OCI-M1 (cell line): ENCODE results near the gene ZNF385B.
A peak's percentile ranks its signal among the peaks of the same experiment; 100 is the strongest.
"Not testable (repeated sequence)": the region's sequence is repeated elsewhere in the genome, so short reads cannot be mapped to it uniquely, and the experiment has no call there.

Experiments used
- DNase-seq: peaks from one replicate; lab custom pipeline; 2025; lab: John Stamatoyannopoulos, UW

ZNF385B gene

GRCh38 chr2:179629776-179630175, 231.6 kb downstream of the ZNF385B start:
- not testable (repeated sequence) for DNase-seq

DNA sequence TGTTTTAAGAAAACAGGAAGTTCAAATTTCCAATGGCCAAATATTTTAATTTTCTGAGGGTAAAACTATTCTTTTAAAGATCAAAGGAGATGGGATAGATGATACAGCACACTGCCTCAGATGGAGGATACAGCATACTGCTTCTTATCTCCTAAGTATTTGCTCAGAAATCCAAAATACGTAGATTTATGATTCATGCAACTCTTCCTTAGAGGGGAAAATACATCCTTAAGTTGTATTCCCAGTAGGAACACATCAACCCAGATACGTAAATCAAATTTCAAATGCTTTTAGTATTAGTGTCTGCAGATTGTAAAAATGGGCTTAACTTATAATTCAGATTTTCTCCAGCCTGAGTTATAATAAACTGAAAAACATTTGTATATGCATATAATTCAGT, 235.2 kb downstream of the ZNF385B start:
- DNase-seq, result no peak

GRCh38 chr2:179622635-179623300, 238.6 kb downstream of the ZNF385B start:
- DNase-seq, result no peak

- DNase-seq, result no peak
Observed at GRCh38 chr2:179622112-179622511, 239.3 kb downstream of the ZNF385B start.

GRCh38 chr2:179619947-179620467, 241.4 kb downstream of the ZNF385B start:
- DNase-seq, result no peak

DNA sequence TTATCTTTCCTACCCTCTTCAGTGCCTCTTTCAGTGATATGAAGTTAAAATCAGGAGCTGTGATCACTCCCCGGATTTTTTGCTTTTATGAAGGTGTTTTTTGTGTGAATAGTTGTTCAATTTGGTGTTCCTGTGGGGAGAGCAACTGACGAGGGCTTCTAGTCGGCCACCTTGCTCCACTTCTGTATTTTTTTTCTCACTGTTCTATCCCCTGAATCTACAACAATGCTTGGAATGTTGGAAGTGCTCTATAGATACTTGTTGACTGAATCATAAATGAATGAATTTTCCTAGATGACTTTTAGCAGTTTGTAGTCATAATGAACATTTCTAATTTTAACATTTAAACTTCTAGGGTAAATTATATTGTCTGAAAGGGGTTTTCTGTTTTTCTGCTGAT, 247.3 kb downstream of the ZNF385B start:
- no peak for DNase-seq

- DNase-seq, result no peak
Observed at GRCh38 chr2:179613701-179614100, 247.7 kb downstream of the ZNF385B start.

GRCh38 chr2:179613299-179613651, 248.1 kb downstream of the ZNF385B start:
- no peak for DNase-seq

DNA sequence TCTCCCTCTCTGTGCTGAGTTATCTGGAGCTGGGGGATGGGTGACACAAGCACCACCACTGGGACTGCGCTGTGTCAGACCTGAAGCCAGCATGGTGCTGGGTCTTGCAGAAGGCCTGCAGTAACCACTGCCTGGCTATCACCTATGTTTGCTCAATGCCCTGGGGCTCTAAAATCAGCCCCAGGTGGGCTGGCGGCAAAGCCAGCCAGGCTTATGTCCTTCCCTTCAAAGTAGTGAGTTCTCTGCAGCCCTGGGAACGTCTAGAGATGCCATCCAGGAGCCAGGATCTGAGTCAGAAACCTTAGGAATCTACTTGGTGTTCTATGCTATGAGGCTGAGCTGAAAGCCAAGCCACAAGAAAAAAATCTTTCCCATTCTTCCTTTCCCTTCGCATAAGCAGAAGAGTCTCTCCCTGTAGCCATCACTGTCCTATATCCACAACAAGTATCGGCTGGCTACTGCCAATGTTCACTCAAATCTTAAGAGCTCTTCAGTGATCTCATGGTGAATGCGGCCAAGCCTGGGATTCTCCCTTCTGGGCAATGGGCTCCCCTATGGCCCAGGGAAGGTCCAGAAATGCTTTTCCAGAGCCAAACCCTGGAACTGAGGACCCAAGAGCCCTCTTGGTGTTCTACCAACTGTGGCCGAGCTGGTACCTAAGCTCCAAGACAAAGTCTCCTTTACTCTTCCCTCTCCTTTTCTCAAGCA, 248.7 kb downstream of the ZNF385B start:
- DNase-seq, result no peak

GRCh38 chr2:179612108-179612507, 249.3 kb downstream of the ZNF385B start:
- no peak for DNase-seq

- peak; percentile 24 for DNase-seq
Observed at GRCh38 chr2:179606141-179606540, 255.3 kb downstream of the ZNF385B start.

DNA sequence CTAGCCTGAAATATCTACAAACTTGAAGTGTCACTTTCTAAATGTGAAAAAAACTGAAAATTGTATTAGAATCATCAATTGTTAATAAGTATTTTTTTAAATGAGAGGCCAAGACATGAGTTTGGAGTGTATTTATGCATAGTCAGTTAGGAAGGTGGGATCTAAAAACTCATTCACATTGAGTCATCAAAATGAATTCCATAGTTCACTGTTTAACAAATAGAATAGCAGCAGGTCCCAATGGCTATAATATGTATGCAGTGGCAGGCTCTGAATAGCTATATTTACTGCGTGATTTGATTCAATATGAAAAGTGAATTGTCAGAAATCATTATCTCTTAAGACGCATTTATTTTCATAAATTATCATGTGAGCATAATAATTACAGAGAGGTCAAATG, 256.1 kb downstream of the ZNF385B start:
- no peak for DNase-seq

GRCh38 chr2:179604598-179604997, 256.8 kb downstream of the ZNF385B start:
- no peak for DNase-seq

- no peak for DNase-seq
Observed at GRCh38 chr2:179602452-179602851, 259.0 kb downstream of the ZNF385B start.

- DNase-seq, result no peak
Observed at GRCh38 chr2:179596018-179596417, 265.4 kb downstream of the ZNF385B start.

GRCh38 chr2:179595284-179595683, 266.1 kb downstream of the ZNF385B start:
- peak; percentile 7 for DNase-seq

- DNase-seq, result no peak
Observed at GRCh38 chr2:179594268-179595112, 266.9 kb downstream of the ZNF385B start.

- no peak for DNase-seq
Observed at GRCh38 chr2:179593323-179593722, 268.1 kb downstream of the ZNF385B start.

DNA sequence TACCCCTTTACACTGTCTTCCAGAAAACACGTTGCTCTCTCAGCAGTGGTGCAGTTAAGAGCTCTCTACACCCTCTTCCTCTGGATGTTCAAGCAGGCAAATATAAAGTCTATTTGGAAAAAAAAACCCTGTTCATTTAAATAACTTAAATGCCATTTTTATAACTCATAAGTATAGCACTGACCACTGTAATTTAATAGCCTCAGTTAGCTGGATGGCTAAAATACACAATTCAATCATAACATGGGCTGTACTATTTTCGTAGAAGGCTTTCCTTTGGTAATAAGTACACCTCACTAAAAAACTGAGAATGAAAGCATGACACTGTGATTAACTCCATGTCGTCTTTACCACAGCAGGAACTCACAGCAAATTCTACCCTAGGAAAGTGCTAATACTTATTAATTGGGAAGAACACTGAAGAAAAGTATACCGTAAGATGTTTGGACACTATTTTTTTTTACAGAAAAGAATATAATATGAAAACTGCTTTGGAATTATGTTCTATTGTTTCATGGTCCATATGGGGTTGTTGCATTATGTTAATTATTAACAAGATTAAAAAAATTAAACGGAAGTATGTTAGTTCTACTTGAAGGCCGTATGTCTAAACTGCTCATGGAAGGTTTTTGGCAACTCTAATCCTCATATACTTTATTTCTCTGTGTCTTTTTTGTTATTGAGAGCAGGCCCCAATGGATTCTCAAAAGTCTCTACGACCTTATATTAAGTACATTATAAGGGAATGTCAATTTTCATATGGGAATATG, 269.1 kb downstream of the ZNF385B start:
- no peak for DNase-seq

GRCh38 chr2:179591690-179592089, 269.7 kb downstream of the ZNF385B start:
- no peak for DNase-seq

DNA sequence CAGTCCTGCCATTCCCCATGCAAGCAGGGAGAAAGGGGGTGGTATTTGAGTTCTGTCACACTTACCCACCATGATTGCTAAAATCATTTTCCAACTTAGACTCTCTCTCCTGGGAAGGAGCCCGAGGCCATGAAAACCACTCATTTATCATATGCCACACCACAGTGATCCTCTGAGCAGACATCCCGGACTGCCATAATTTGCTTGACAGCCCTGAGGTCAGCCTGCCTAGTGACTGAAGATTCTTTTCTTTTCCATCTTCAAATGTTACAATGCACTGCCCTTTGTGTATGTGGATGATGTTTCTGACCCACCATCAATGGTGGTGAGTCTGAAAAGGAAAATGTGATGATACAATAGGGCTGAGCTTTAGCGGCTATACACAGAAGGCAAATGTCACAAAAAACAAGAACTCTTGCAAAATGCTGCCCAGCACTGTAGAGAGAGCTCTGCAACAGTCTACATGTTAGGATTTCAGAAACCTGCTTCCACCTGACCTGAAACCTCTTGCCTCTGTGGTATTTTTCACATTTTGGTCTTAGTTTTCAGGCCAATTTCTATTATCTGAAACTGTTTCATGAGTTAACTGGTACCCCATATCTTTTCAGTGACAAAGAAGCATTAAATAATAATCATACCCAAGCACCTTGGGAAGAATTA, 272.8 kb downstream of the ZNF385B start:
- no peak for DNase-seq
